SK-N-SH (cell line): ENCODE results near the gene RNGTT. TPM values are rescaled to one million over a fixed set of nuclear protein-coding genes. Genes with fewer than 3 reads are reported as not detected.

Source experiments
- CTCF ChIA-PET: fragments of 300-600, 350-600 bp; formaldehyde crosslinking; extraction: SDS; loops from one replicate; lab custom pipeline; 2021; lab: Yijun Ruan, JAX
- POLR2A ChIA-PET: fragments of 350-600 bp; sonication (Branson Sonifier 250); formaldehyde crosslinking; extraction: SDS; loops from one replicate; lab custom pipeline; 2020; ENCODE audit warnings: antibody characterized with exemption, inconsistent platforms; lab: Yijun Ruan, JAX
- DNase-seq: peaks from one replicate; pipeline ENCODE4 v3.0.0; 2012
- H2AFZ ChIP-seq: fragments of 200-600 bp; sonication (generic); 2 replicates; pipeline ENCODE4 v1.8.1; 2016; ENCODE audit warnings: antibody characterized with exemption, mild to moderate bottlenecking, low read depth
- H3F3A ChIP-seq: fragments of 200-600 bp; sonication (generic); replicated peaks from 2 replicates; pipeline ENCODE3; 2016; ENCODE audit warnings: antibody characterized with exemption, mild to moderate bottlenecking; ENCODE audit not compliant: insufficient read depth
- H3K27ac ChIP-seq, 2 experiments: fragments of 200-500 bp in 1 of 2; fragments of 200-600 bp in 1 of 2; sonication (Bioruptor generic) in 1 of 2; sonication (generic), shearing (Covaris generic) in 1 of 2; 2 replicates each; pipeline versions ENCODE4 v1.5.1 to v1.6.1; 2014 to 2016; ENCODE audit warnings: low read depth in 2 of 2, inconsistent platforms in 1 of 2, low read length in 1 of 2, mild to moderate bottlenecking in 1 of 2, mixed read lengths in 1 of 2
- H3K27me3 ChIP-seq: fragments of 200-600 bp; sonication (generic), shearing (Covaris generic); 2 replicates; pipeline ENCODE4 v1.6.1; 2016; ENCODE audit warnings: mixed run types; ENCODE audit not compliant: insufficient read depth
- H3K36me3 ChIP-seq, 2 experiments: fragments of 200-500 bp in 1 of 2; fragments of 200-600 bp in 1 of 2; sonication (Bioruptor generic) in 1 of 2; sonication (generic) in 1 of 2; replicated peaks in 1 of 2; 2 replicates each; pipeline versions ENCODE3 to v1.5.1; 2014 to 2016; ENCODE audit warnings: low read length in 1 of 2, mild to moderate bottlenecking in 1 of 2; ENCODE audit not compliant: insufficient read depth in 2 of 2, control insufficient read depth in 1 of 2
- H3K4me1 ChIP-seq, 2 experiments: fragments of 200-500 bp in 1 of 2; fragments of 200-600 bp in 1 of 2; sonication (Bioruptor generic) in 1 of 2; sonication (generic), shearing (Covaris generic) in 1 of 2; 2 replicates each; pipeline versions ENCODE4 v1.5.1 to v1.6.1; 2014 to 2016; ENCODE audit warnings: low read depth in 1 of 2, low read length in 1 of 2, mixed run types in 1 of 2; ENCODE audit not compliant: insufficient read depth in 2 of 2, control insufficient read depth in 1 of 2
- H3K4me2 ChIP-seq: fragments of 200-600 bp; sonication (generic), shearing (Covaris generic); 2 replicates; pipeline ENCODE4 v1.6.1; 2017; ENCODE audit warnings: mixed run types
- H3K4me3 ChIP-seq, 2 experiments: fragments of 200-500 bp in 1 of 2; fragments of 200-600 bp in 1 of 2; sonication (Bioruptor generic) in 1 of 2; sonication (generic), shearing (Covaris generic) in 1 of 2; 2 replicates each; pipeline versions ENCODE4 v1.5.1 to v1.8.1; 2014 to 2016; ENCODE audit warnings: low read depth in 2 of 2, inconsistent platforms in 1 of 2, low read length in 1 of 2, mild to moderate bottlenecking in 1 of 2, mixed read lengths in 1 of 2, moderate library complexity in 1 of 2
- H3K79me2 ChIP-seq: fragments of 200-600 bp; sonication (generic); 2 replicates; pipeline ENCODE4 v1.8.1; 2017; ENCODE audit warnings: mild to moderate bottlenecking; ENCODE audit not compliant: insufficient read depth
- H3K9ac ChIP-seq: fragments of 200-600 bp; sonication (generic); 2 replicates; pipeline ENCODE4 v1.6.1; 2017; ENCODE audit warnings: mixed run types
- H3K9me2 ChIP-seq: fragments of 200-600 bp; sonication (generic); 2 replicates; pipeline ENCODE4 v1.6.1; 2017; ENCODE audit warnings: mixed run types
- H3K9me3 ChIP-seq: fragments of 200-600 bp; sonication (generic); 2 replicates; pipeline ENCODE4 v1.6.1; 2017; ENCODE audit warnings: mixed run types, mild to moderate bottlenecking, moderate library complexity
- H4K20me1 ChIP-seq: fragments of 200-600 bp; sonication (generic); 2 replicates; pipeline ENCODE4 v1.6.1; 2017; ENCODE audit warnings: mild to moderate bottlenecking, mixed run types; ENCODE audit not compliant: insufficient read depth
- CTCF ChIP-seq: fragments of 200-600 bp; sonication (generic); IDR thresholded peaks from 2 replicates; pipeline ENCODE4 v1.6.1; 2017; ENCODE audit warnings: antibody characterized with exemption, mild to moderate bottlenecking, moderate library complexity
- ELF1 ChIP-seq: IDR thresholded peaks from 2 replicates; pipeline ENCODE4 v1.4.0; 2012
- EP300 ChIP-seq, 2 experiments: IDR thresholded peaks; 2 replicates each; pipeline versions ENCODE4 v1.4.0 to v1.6.1; 2012; ENCODE audit warnings: borderline replicate concordance in 1 of 2, low read depth in 1 of 2, low read length in 1 of 2
- EZH2phosphoT487 ChIP-seq: fragments of 200-600 bp; sonication (generic); IDR thresholded peaks from 2 replicates; pipeline ENCODE4 v1.6.1; 2017; ENCODE audit warnings: low read depth, mixed run types, mild to moderate bottlenecking, antibody characterized with exemption, moderate library complexity, borderline replicate concordance
- FOSL2 ChIP-seq: IDR thresholded peaks from 2 replicates; pipeline ENCODE4 v1.4.0; 2012; ENCODE audit warnings: low read depth, mild to moderate bottlenecking, moderate library complexity, borderline replicate concordance
- FOXJ3 ChIP-seq: sonication (generic); formaldehyde crosslinking; IDR thresholded peaks from 2 replicates; pipeline ENCODE4 v1.5.1; 2020; ENCODE audit warnings: mild to moderate bottlenecking, missing genetic modification reagents
- FOXM1 ChIP-seq: IDR thresholded peaks from 2 replicates; pipeline ENCODE4 v1.4.0; 2012; ENCODE audit warnings: low read depth, mild to moderate bottlenecking
- IRF3 ChIP-seq: fragments of 150-350 bp; IDR thresholded peaks from 2 replicates; pipeline ENCODE4 v1.6.1; 2016; ENCODE audit warnings: mild to moderate bottlenecking, low read depth, low read length
- MEF2A ChIP-seq: IDR thresholded peaks from 2 replicates; pipeline ENCODE4 v1.4.0; 2012; ENCODE audit warnings: low read depth, borderline replicate concordance
- NFIC ChIP-seq: IDR thresholded peaks from 2 replicates; pipeline ENCODE4 v1.4.0; 2012; ENCODE audit warnings: borderline replicate concordance
- RCOR1 ChIP-seq: fragments of 150-350 bp; IDR thresholded peaks from 2 replicates; pipeline ENCODE4 v1.6.1; 2017; ENCODE audit warnings: antibody characterized with exemption, low read length
- REST ChIP-seq: IDR thresholded peaks from 2 replicates; pipeline ENCODE4 v1.6.1; 2012; ENCODE audit warnings: mild to moderate bottlenecking, low read depth, low read length, moderate library complexity
- RXRA ChIP-seq: IDR thresholded peaks from 2 replicates; pipeline ENCODE4 v1.4.0; 2012; ENCODE audit warnings: low read depth, mild to moderate bottlenecking, borderline replicate concordance
- SIN3A ChIP-seq: IDR thresholded peaks from 2 replicates; pipeline ENCODE4 v1.6.1; 2012; ENCODE audit warnings: low read depth, mild to moderate bottlenecking, low read length, moderate library complexity, borderline replicate concordance
- YY1 ChIP-seq: IDR thresholded peaks from 2 replicates; pipeline ENCODE4 v1.4.0; 2012; ENCODE audit warnings: low read depth, mild to moderate bottlenecking
- WGBS: methylation state at CpG from one replicate; pipeline ENCODE4 v1.1.6; 2017; ENCODE audit warnings: low lambda C conversion rate; 5-methylcytosine and 5-hydroxymethylcytosine counted together
- polyA plus RNA-seq, 3 experiments: library from polyadenylated mRNA; depleted of rRNA; stranded (reverse); fragments of >200 nt; gene quantifications; 2 replicates each; pipeline ENCODE4 v1.2.3, GENCODE V29; 2012

Gene RNGTT
- polyA plus RNA-seq, 1 of the 3 experiments (the other 2 are of a cell fraction) = 3.3 TPM

- TF ChIP-seq CTCF (no peak), ELF1 (no peak), REST (no peak), EP300 (IDR thresholded peaks at IDR 0.05; ENCODE audit: borderline replicate concordance in 1 of 2, low read depth in 1 of 2, low read length in 1 of 2) (no peak), RXRA (no peak), YY1 (no peak), SIN3A (no peak), FOSL2 (no peak), MEF2A (no peak), RCOR1 (no peak), NFIC (no peak), EZH2phosphoT487 (no peak), FOXJ3 (CRISPR knock-in tag) (no peak), IRF3 (no peak), FOXM1 (no peak)
- H3K4me2 ChIP-seq = no peak overlapping the region
- H4K20me1 ChIP-seq = no peaks in the 10 kb centered on the region
- peaks cover 2 to 17% of the 10 kb centered on the region in 2 experiments for H3K36me3 ChIP-seq
- H3K9me2 ChIP-seq = no peaks in the 10 kb centered on the region
- no peak overlapping the region for H3K4me3 ChIP-seq
- H3K9ac ChIP-seq = no peak overlapping the region
- H3K79me2 ChIP-seq = peaks cover 4% of the 10 kb centered on the region; the same call in 1 of the 2 replicates
- H3F3A ChIP-seq = no peaks in the 10 kb centered on the region
- no peak overlapping the region for H2AFZ ChIP-seq
- no peaks in the 10 kb centered on the region for H3K9me3 ChIP-seq
- WGBS = 94% methylated on average over 2 of the region's 2 CpGs
- peaks cover 0 to 2% of the 10 kb centered on the region in 2 experiments; a peak in 2 of 4 replicates for H3K4me1 ChIP-seq
- H3K27ac ChIP-seq = no peak overlapping the region
- ChIA-PET POLR2A (no interaction called here), CTCF (interaction anchor here (1.3 kb wide), 1 partner anchor 10 kb away, joined by 4 read pairs; no protein-coding TSS in a partner anchor)
- DNase-seq = no peak
- no peaks in the 10 kb centered on the region for H3K27me3 ChIP-seq
Measured at GRCh38 chr6:88920088-88920487, 43.3 kb downstream of the RNGTT start.
